Esophagus squamous epithelium (tissue), 5 donors: ENCODE measurements around the gene TRPT1. TPM values are rescaled to one million over a fixed set of nuclear protein-coding genes. Genes with fewer than 3 reads are reported as not detected.

Source experiments
- DNase-seq: peaks from one replicate; lab custom pipeline; 2025; lab: John Stamatoyannopoulos, UW
- H3K27ac ChIP-seq, 4 donors: fragments of 200-600 bp; sonication (generic); one replicate each; pipeline ENCODE4 v1.5.1; 2016 to 2019; ENCODE audit warnings: mild to moderate bottlenecking in 1 of 4
- H3K27me3 ChIP-seq, 4 donors: fragments of 200-600 bp; sonication (generic); 1 replicate in 3 of 4; 2 replicates in 1 of 4; pipeline versions ENCODE4 v1.5.1 to v1.6.0; 2017 to 2021; ENCODE audit warnings: antibody characterized with exemption in 1 of 4
- H3K36me3 ChIP-seq, 3 donors: fragments of 200-600 bp; sonication (generic); one replicate each; pipeline ENCODE4 v1.5.1; 2016 to 2019
- H3K4me1 ChIP-seq, 3 donors: fragments of 200-600 bp; sonication (generic); one replicate each; pipeline ENCODE4 v1.5.1; 2017 to 2019
- H3K4me3 ChIP-seq, 4 donors: fragments of 200-600 bp; sonication (generic); 1 replicate in 3 of 4; 2 replicates in 1 of 4; pipeline ENCODE4 v1.5.1; 2016 to 2019; ENCODE audit warnings: mild to moderate bottlenecking in 2 of 4, moderate library complexity in 1 of 4
- H3K9me3 ChIP-seq, 3 donors: fragments of 200-600 bp; sonication (generic); one replicate each; pipeline ENCODE4 v1.5.1; 2016 to 2019
- CTCF ChIP-seq, 6 experiments: fragments of 450-650 bp in 4 of 6; fragments of 200-600 bp in 2 of 6; sonication (generic) in 2 of 6; IDR thresholded peaks; one replicate each; pipeline ENCODE4 v1.5.1; 2016 to 2019; ENCODE audit warnings: antibody characterized with exemption in 6 of 6, mild to moderate bottlenecking in 4 of 6, moderate library complexity in 4 of 6
- POLR2A ChIP-seq, 4 donors: fragments of 450-650 bp; IDR thresholded peaks; one replicate each; pipeline ENCODE4 v1.6.1; 2017; ENCODE audit warnings: antibody characterized with exemption in 4 of 4, mild to moderate bottlenecking in 4 of 4, moderate library complexity in 3 of 4
- WGBS, 2 donors: methylation state at CpG; one replicate each; pipeline ENCODE4 v1.1.5; 2018; 5-methylcytosine and 5-hydroxymethylcytosine counted together
- intact Hi-C: fragments of 100-400 bp; cut with DNase I; formaldehyde crosslinking; loops from one replicate; pipeline ENCODE4 v1.15.0; 2022
- total RNA-seq, 4 donors: library from RNA; depleted of rRNA; stranded (reverse); fragments of >200 nt; gene quantifications; one replicate each; pipeline ENCODE4 v1.1.0, GENCODE V29; 2016
- donor health status: DM: yes; HTN: yes; CAD: no.

The TRPT1 gene
- total RNA-seq, 4 donors from 2014 or later, result 23.9 to 68.7 (median 45.8) TPM

- DNase-seq, result no peak
- Histone ChIP-seq H3K27me3 (no peaks in the 10 kb centered on the region), H3K4me3 (no peak overlapping the region), H3K27ac (no peak overlapping the region), H3K36me3 (no peaks in the 10 kb centered on the region), H3K4me1 (peaks cover 17 to 36% (median 22%) of the 10 kb centered on the region in 3 donors), H3K9me3 (no peaks in the 10 kb centered on the region)
- intact Hi-C loops, result no loop called here
- 94 to 97% methylated on average over 8 to 11 of the region's 12 CpGs for whole genome bisulfite sequencing, 2 donors
- TF ChIP-seq CTCF (IDR thresholded peaks at IDR 0.05) (no peak), POLR2A (IDR thresholded peaks at IDR 0.05) (no peak)
Measured at GRCh38 chr11:64178951-64179639, 46.9 kb downstream of the TRPT1 start.

GRCh38 chr11:64178203-64178602 is 47.8 kb downstream of the TRPT1 start:
- Histone ChIP-seq H3K27me3 (no peaks in the 10 kb centered on the region), H3K27ac (no peak overlapping the region), H3K4me1 (peaks cover 14 to 27% (median 17%) of the 10 kb centered on the region in 3 donors), H3K4me3 (no peak overlapping the region), H3K36me3 (no peaks in the 10 kb centered on the region), H3K9me3 (peaks cover 0 to 5% (median 0%) of the 10 kb centered on the region in 3 donors)
- intact Hi-C loops, result no loop called here
- WGBS, 2 donors, result 69 to 81% methylated on average over 1 of the region's 1 CpG
- no peak for DNase-seq
- TF ChIP-seq POLR2A (IDR thresholded peaks at IDR 0.05), result no peak
- TF ChIP-seq CTCF (IDR thresholded peaks at IDR 0.05), result no peak

- H3K9me3 ChIP-seq, result peaks cover 0 to 5% (median 0%) of the 10 kb centered on the region in 3 donors
- DNase-seq, result no peak
- no peak for TF ChIP-seq CTCF (IDR thresholded peaks at IDR 0.05)
- TF ChIP-seq POLR2A (IDR thresholded peaks at IDR 0.05), result no peak
- intact Hi-C loops, result no loop called here
- no peak overlapping the region for H3K4me3 ChIP-seq
- peaks cover 9 to 13% (median 12%) of the 10 kb centered on the region in 3 donors for H3K4me1 ChIP-seq
- 77 to 84% methylated on average over 8 of the region's 8 CpGs for WGBS, 2 donors
- no peaks in the 10 kb centered on the region for H3K27me3 ChIP-seq
- H3K27ac ChIP-seq, result no peak overlapping the region
- no peaks in the 10 kb centered on the region for H3K36me3 ChIP-seq
Measured at GRCh38 chr11:64176751-64177150, 49.2 kb downstream of the TRPT1 start.

Other genes starting within 250 kb of the TRPT1 start
- gene OTUB1, start 239.7 kb downstream of the TRPT1 start, total RNA-seq, result 10 to 100 TPM; 82.0 to 97.3 (median 89.7) TPM
- under 1 TPM in 3 of 4 donors, not detected in 1; 0.06 to 0.19 (median 0.08) TPM for gene FLRT1, start 190.3 kb downstream of the TRPT1 start, total RNA-seq
- gene MACROD1, start 60.1 kb downstream of the TRPT1 start, total RNA-seq, result 10 to 100 TPM; 10.4 to 31.5 (median 19.5) TPM
- gene STIP1, start 40.0 kb downstream of the TRPT1 start, total RNA-seq, result 100 to 1,000 TPM in 2 of 4 donors, 10 to 100 TPM in 2; 81.6 to 116 (median 104) TPM
- 10 to 100 TPM in 2 of 4 donors, 1 to 10 TPM in 2; 3.8 to 16.9 (median 10.6) TPM for gene FERMT3, start 19.5 kb downstream of the TRPT1 start, total RNA-seq
- gene NUDT22, start 88 bp upstream of the TRPT1 start, total RNA-seq, result 10 to 100 TPM; 44.0 to 60.1 (median 50.7) TPM
- gene DNAJC4, start 4.4 kb upstream of the TRPT1 start, total RNA-seq, result 10 to 100 TPM in 3 of 4 donors, 1 to 10 TPM in 1; 8.9 to 27.1 (median 16.8) TPM
- 10 to 100 TPM; 18.0 to 50.5 (median 30.9) TPM for gene VEGFB, start 8.4 kb upstream of the TRPT1 start, total RNA-seq
- gene FKBP2, start 14.9 kb upstream of the TRPT1 start, total RNA-seq, result 10 to 100 TPM; 50.7 to 89.6 (median 56.0) TPM
- 100 to 1,000 TPM; 137 to 279 (median 203) TPM for gene PPP1R14B, start 20.8 kb upstream of the TRPT1 start, total RNA-seq
- gene PLCB3, start 25.3 kb upstream of the TRPT1 start, total RNA-seq, result 10 to 100 TPM; 29.8 to 54.5 (median 42.4) TPM
- 10 to 100 TPM; 49.4 to 86.5 (median 72.9) TPM for gene BAD, start 58.5 kb upstream of the TRPT1 start, total RNA-seq
- 10 to 100 TPM; 17.5 to 19.9 (median 19.2) TPM for gene GPR137, start 59.7 kb upstream of the TRPT1 start, total RNA-seq
- not detected for gene KCNK4, start 65.1 kb upstream of the TRPT1 start, total RNA-seq
- not detected for gene CATSPERZ, start 74.2 kb upstream of the TRPT1 start, total RNA-seq
- gene ESRRA, start 79.3 kb upstream of the TRPT1 start, total RNA-seq, result 100 to 1,000 TPM in 2 of 4 donors, 10 to 100 TPM in 2; 81.9 to 131 (median 99.7) TPM
- 100 to 1,000 TPM; 202 to 248 (median 211) TPM for gene TRMT112, start 91.4 kb upstream of the TRPT1 start, total RNA-seq
- gene PRDX5, start 91.9 kb upstream of the TRPT1 start, total RNA-seq, result 100 to 1,000 TPM; 309 to 602 (median 476) TPM
- gene CCDC88B, start 114.0 kb upstream of the TRPT1 start, total RNA-seq, result 10 to 100 TPM in 3 of 4 donors, 1 to 10 TPM in 1; 7.4 to 14.9 (median 13.7) TPM
- gene RPS6KA4, start 133.0 kb upstream of the TRPT1 start, total RNA-seq, result 10 to 100 TPM; 28.6 to 69.8 (median 55.0) TPM